H54 (cell line): ENCODE results near the gene PPP2R3A.

ENCODE experiments used
- DNase-seq: peaks from one replicate; pipeline ENCODE4 v3.0.0; 2011; ENCODE audit warnings: low spot score, mixed read lengths; ENCODE audit not compliant: insufficient read length
- FAIRE-seq: peaks from 3 replicates; lab custom pipeline; 2011; peaks lifted over from hg19 to GRCh38; lab: Jason Lieb, UNC
- POLR2A ChIP-seq: IDR thresholded peaks from 2 replicates; pipeline ENCODE4 v1.6.1; 2011; ENCODE audit warnings: low read depth, mild to moderate bottlenecking, low read length

Gene PPP2R3A

GRCh38 chr3:135964160-135964955 is 1.2 kb upstream of the PPP2R3A start:
- FAIRE-seq (no peak), DNase-seq (no peak)
- TF ChIP-seq POLR2A: no peak

GRCh38 chr3:135965129-135965505 is 411 bp upstream of the PPP2R3A start:
- no peak for FAIRE-seq
- no peak for DNase-seq
- no peak for TF ChIP-seq POLR2A

- no peak for FAIRE-seq
- no peak for TF ChIP-seq POLR2A
- DNase-seq: no peak
Measured at GRCh38 chr3:135966271-135966961, 888 bp downstream of the PPP2R3A start.

GRCh38 chr3:135966962-135967274 is 1.4 kb downstream of the PPP2R3A start:
- no peak for DNase-seq
- no peak for FAIRE-seq
- no peak for TF ChIP-seq POLR2A

GRCh38 chr3:135967867-135968266 is 2.3 kb downstream of the PPP2R3A start:
- TF ChIP-seq POLR2A: no peak
- FAIRE-seq: no peak
- DNase-seq: no peak

- TF ChIP-seq POLR2A: no peak
- peak; percentile 93 for FAIRE-seq
- peak; percentile 23 for DNase-seq
Measured at GRCh38 chr3:135970506-135971116, 5.1 kb downstream of the PPP2R3A start.

GRCh38 chr3:135973841-135974240 is 8.3 kb downstream of the PPP2R3A start:
- no peak for TF ChIP-seq POLR2A
- DNase-seq (no peak), FAIRE-seq (peak; percentile 57)

- no peak for TF ChIP-seq POLR2A
- DNase-seq (no peak), FAIRE-seq (peak; percentile 48)
Measured at GRCh38 chr3:135975053-135975452, 9.5 kb downstream of the PPP2R3A start.

- TF ChIP-seq POLR2A: no peak
- no peak for DNase-seq
- no peak for FAIRE-seq
Measured at GRCh38 chr3:135975536-135975935, 10.0 kb downstream of the PPP2R3A start.

- no peak for TF ChIP-seq POLR2A
- DNase-seq (no peak), FAIRE-seq (no peak)
Measured at GRCh38 chr3:135980343-135980742, 14.8 kb downstream of the PPP2R3A start.

- FAIRE-seq (no peak), DNase-seq (no peak)
- TF ChIP-seq POLR2A: no peak
Measured at GRCh38 chr3:135981701-135982403, 16.3 kb downstream of the PPP2R3A start.

- TF ChIP-seq POLR2A: no peak
- DNase-seq: no peak
- FAIRE-seq: peak; percentile 15
Measured at GRCh38 chr3:135982404-135982761, 16.9 kb downstream of the PPP2R3A start.

- TF ChIP-seq POLR2A: no peak
- DNase-seq (no peak), FAIRE-seq (peak; percentile 61)
Measured at GRCh38 chr3:135982922-135983581, 17.5 kb downstream of the PPP2R3A start.
